GM23248 (cell line): ENCODE measurements around the gene PTH2. TPM values are rescaled to one million over a fixed set of nuclear protein-coding genes. Genes with fewer than 3 reads are reported as not detected.

ENCODE experiments used
- DNase-seq: peaks from one replicate; pipeline ENCODE4 v3.0.0-alpha.2; 2015
- H2AFZ ChIP-seq: fragments of 200-600 bp; sonication (generic); 2 replicates; pipeline ENCODE4 v1.6.1; 2016; ENCODE audit warnings: antibody characterized with exemption
- H3F3A ChIP-seq: fragments of 200-600 bp; sonication (generic); 2 replicates; pipeline ENCODE4 v1.6.1; 2016; ENCODE audit warnings: mild to moderate bottlenecking, antibody characterized with exemption, mixed run types; ENCODE audit not compliant: insufficient read depth
- H3K27ac ChIP-seq: fragments of 200-600 bp; sonication (generic); 2 replicates; pipeline ENCODE4 v1.5.1; 2016; ENCODE audit warnings: mild to moderate bottlenecking
- H3K27me3 ChIP-seq: fragments of 200-600 bp; sonication (generic); replicated peaks from 2 replicates; pipeline ENCODE4 v1.6.1; 2016; ENCODE audit warnings: mild to moderate bottlenecking; ENCODE audit not compliant: insufficient read depth
- H3K36me3 ChIP-seq: fragments of 200-600 bp; sonication (generic); 2 replicates; pipeline ENCODE4 v1.6.1; 2016; ENCODE audit warnings: low read depth, mild to moderate bottlenecking
- H3K4me1 ChIP-seq: fragments of 200-600 bp; sonication (generic); 2 replicates; pipeline ENCODE4 v1.6.1; 2016; ENCODE audit warnings: mild to moderate bottlenecking; ENCODE audit not compliant: insufficient read depth
- H3K4me2 ChIP-seq: fragments of 200-600 bp; sonication (generic); one replicate; pipeline ENCODE4 v1.6.1; 2016; ENCODE audit warnings: mild to moderate bottlenecking; ENCODE audit not compliant: unreplicated experiment
- H3K4me3 ChIP-seq: fragments of 200-600 bp; sonication (generic); 2 replicates; pipeline ENCODE4 v1.5.1; 2016; ENCODE audit warnings: mild to moderate bottlenecking
- H3K79me2 ChIP-seq: fragments of 200-600 bp; sonication (generic); 2 replicates; pipeline ENCODE4 v1.6.1; 2016; ENCODE audit warnings: mild to moderate bottlenecking; ENCODE audit not compliant: insufficient read depth
- H3K9ac ChIP-seq: fragments of 200-600 bp; sonication (generic); 2 replicates; pipeline ENCODE4 v1.6.1; 2016; ENCODE audit warnings: mild to moderate bottlenecking
- H3K9me2 ChIP-seq: fragments of 200-600 bp; sonication (generic); 2 replicates; pipeline ENCODE4 v1.6.1; 2016; ENCODE audit warnings: mixed run types, mild to moderate bottlenecking, moderate library complexity; ENCODE audit not compliant: insufficient read depth
- H3K9me3 ChIP-seq: fragments of 200-600 bp; sonication (generic); one replicate; pipeline ENCODE4 v1.6.1; 2017; ENCODE audit warnings: low read depth
- H4K20me1 ChIP-seq: fragments of 200-600 bp; sonication (generic); 2 replicates; pipeline ENCODE4 v1.6.0; 2016; ENCODE audit not compliant: insufficient read depth
- EZH2 ChIP-seq: fragments of 200-600 bp; sonication (generic); IDR thresholded peaks from 2 replicates; pipeline ENCODE4 v1.6.1; 2018; ENCODE audit warnings: antibody characterized with exemption, mild to moderate bottlenecking; ENCODE audit not compliant: insufficient read depth, poor library complexity, severe bottlenecking
- EZH2phosphoT487 ChIP-seq: fragments of 200-600 bp; sonication (generic); IDR thresholded peaks from 2 replicates; pipeline ENCODE4 v1.6.1; 2018; ENCODE audit warnings: antibody characterized with exemption, moderate library complexity, mild to moderate bottlenecking, low read depth; ENCODE audit not compliant: insufficient read depth
- WGBS, 2 experiments: methylation state at CpG; one replicate each; pipeline ENCODE4 v1.1.6; 2015 to 2017; ENCODE audit warnings: low lambda C conversion rate in 2 of 2, low coverage in 1 of 2; ENCODE audit errors: missing lambda C conversion rate in 2 of 2; 5-methylcytosine and 5-hydroxymethylcytosine counted together
- in situ Hi-C: fragments of 300-500 bp; cut with MboI; formaldehyde crosslinking; loops from 2 replicates; pipeline ENCODE4 v1.15.0; 2020
- polyA plus RNA-seq: library from polyadenylated mRNA; unstranded; fragments of >200 nt; fragmentation: Nextera tagmentation; extraction: Ambion mirVana; gene quantifications from 2 replicates; pipeline ENCODE4 v1.2.1, GENCODE V29; 2016
- total RNA-seq: library from RNA; depleted of rRNA; stranded (reverse); fragments of >200 nt; shearing (Covaris generic); gene quantifications from 2 replicates; pipeline ENCODE4 v1.2.3, GENCODE V29; 2014

The PTH2 gene
- total and polyA plus RNA-seq, 2 experiments from 2014 or later = not detected

DNA sequence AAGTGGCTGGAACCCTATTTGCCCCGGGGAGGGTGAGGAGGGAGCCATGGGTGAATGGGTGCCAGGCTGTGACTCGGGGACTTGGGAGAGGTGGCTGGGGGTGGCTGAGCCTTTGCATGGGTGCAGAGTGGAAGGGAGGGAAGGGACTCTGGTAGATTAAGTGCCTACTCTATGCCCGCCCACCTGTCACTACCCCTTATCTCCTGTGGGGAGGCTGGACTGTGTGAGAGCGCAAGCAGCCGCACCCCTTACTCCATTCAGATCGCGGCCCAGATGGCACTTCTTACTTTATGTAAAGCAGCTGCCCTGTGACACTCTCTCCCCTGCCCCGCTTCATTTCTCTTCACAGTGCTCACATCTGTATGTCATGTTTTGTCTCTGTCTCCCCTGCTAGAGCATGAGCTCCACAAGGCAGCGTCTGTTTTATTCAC, 32.3 kb downstream of the PTH2 start:
- H3K4me1 ChIP-seq = no peaks in the 10 kb centered on the region
- no peak for DNase-seq
- 16 to 18% methylated on average over 9 of the region's 9 CpGs for WGBS, 2 experiments
- in situ Hi-C loops = no loop called here
- no peaks in the 10 kb centered on the region for H3K79me2 ChIP-seq
- no peaks in the 10 kb centered on the region for H3K36me3 ChIP-seq
- no peaks in the 10 kb centered on the region for H4K20me1 ChIP-seq
- H3K27me3 ChIP-seq = peaks cover 8% of the 10 kb centered on the region
- no peak overlapping the region for H2AFZ ChIP-seq
- no peak overlapping the region for H3K4me3 ChIP-seq
- TF ChIP-seq EZH2phosphoT487 = no peak
- TF ChIP-seq EZH2 = no peak
- no peaks in the 10 kb centered on the region for H3K9me2 ChIP-seq
- H3K9ac ChIP-seq = no peak overlapping the region
- no peaks in the 10 kb centered on the region for H3F3A ChIP-seq
- no peaks in the 10 kb centered on the region for H3K9me3 ChIP-seq
- H3K4me2 ChIP-seq = no peak overlapping the region
- H3K27ac ChIP-seq = no peak overlapping the region

DNA sequence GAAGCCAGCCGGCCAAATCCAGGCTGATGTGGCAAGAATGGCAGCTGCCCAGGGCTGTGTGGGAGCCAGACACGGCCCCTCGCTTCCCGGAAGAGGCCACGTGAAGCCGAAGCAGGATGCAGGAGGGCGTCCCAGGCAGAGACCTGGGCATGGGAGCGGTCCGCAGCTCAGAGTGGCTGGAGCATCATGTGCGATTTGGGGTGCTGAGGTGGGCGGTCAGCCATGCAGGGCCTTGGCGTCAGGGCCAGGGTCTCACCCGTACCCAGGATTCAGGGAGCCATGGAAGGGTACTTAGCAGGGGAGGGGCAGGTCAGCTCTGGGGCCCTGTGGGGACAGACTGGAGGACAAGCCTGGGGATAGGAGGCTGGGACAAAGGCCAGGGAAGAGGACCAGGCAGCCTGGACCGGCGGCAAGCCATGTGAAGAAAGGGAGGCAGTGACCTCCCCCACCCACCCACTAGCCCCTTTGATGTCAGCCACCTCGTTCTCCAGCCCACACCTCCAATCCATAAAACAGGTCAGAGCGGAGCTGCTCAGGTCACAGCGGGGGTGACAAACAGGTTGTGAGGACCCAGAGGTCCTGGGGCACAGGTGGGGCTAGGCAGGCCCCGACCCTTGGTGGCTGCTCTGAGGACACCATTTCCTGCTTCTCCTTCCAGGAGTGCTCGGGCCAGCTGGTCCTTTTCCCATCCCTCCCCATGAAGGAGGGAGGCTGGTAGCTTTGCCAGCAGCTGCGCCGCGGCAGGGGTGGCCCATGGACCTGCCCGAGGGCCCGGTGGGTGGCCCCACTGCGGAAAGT, 32.9 kb downstream of the PTH2 start:
- WGBS, 2 experiments = 42 to 45% methylated on average over 26 of the region's 26 CpGs
- no peak for DNase-seq
- Histone ChIP-seq H3K9me3 (no peaks in the 10 kb centered on the region), H4K20me1 (no peaks in the 10 kb centered on the region), H3K36me3 (no peaks in the 10 kb centered on the region), H3K27me3 (peaks cover 8% of the 10 kb centered on the region), H3K9ac (no peak overlapping the region), H3K9me2 (no peaks in the 10 kb centered on the region), H3F3A (no peaks in the 10 kb centered on the region), H3K4me1 (no peaks in the 10 kb centered on the region), H3K4me2 (no peak overlapping the region), H3K79me2 (no peaks in the 10 kb centered on the region), H3K4me3 (no peak overlapping the region), H3K27ac (no peak overlapping the region), H2AFZ (no peak overlapping the region)
- no peak for TF ChIP-seq EZH2phosphoT487
- TF ChIP-seq EZH2 = no peak
- in situ Hi-C loops = no loop called here

DNA sequence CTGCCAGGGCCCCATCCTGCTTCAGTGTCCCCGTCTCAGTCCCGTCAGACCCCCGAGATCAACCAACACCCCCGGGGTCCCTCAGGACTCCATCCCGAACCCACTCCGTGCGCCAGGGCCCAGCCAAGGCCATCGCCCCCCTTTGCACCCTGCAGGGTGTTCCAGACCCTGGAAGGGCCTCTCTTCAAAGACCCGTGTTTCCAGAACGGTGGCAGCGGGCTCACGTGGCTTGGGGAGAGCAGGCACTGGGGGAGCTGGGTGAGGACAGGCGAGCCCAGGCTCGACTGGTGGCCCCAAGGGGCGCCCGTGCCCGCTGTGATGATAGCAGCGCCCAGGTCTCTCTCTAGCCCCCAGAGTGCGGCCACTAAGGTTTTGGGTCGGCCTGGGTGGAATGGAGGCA, 33.8 kb downstream of the PTH2 start:
- 74 to 77% methylated on average over 19 to 20 of the region's 20 CpGs for WGBS, 2 experiments
- H3K4me1 ChIP-seq = no peaks in the 10 kb centered on the region
- DNase-seq = no peak
- peaks cover 8% of the 10 kb centered on the region for H3K27me3 ChIP-seq
- no peaks in the 10 kb centered on the region for H3K9me2 ChIP-seq
- H3K9me3 ChIP-seq = no peaks in the 10 kb centered on the region
- no peaks in the 10 kb centered on the region for H3K36me3 ChIP-seq
- no peaks in the 10 kb centered on the region for H3K79me2 ChIP-seq
- H3K4me3 ChIP-seq = no peak overlapping the region
- no peaks in the 10 kb centered on the region for H3F3A ChIP-seq
- no peak for TF ChIP-seq EZH2
- no peak for TF ChIP-seq EZH2phosphoT487
- in situ Hi-C loops = no loop called here
- no peak overlapping the region for H3K27ac ChIP-seq
- no peak overlapping the region for H2AFZ ChIP-seq
- no peaks in the 10 kb centered on the region for H4K20me1 ChIP-seq
- H3K4me2 ChIP-seq = no peak overlapping the region
- no peak overlapping the region for H3K9ac ChIP-seq

DNA sequence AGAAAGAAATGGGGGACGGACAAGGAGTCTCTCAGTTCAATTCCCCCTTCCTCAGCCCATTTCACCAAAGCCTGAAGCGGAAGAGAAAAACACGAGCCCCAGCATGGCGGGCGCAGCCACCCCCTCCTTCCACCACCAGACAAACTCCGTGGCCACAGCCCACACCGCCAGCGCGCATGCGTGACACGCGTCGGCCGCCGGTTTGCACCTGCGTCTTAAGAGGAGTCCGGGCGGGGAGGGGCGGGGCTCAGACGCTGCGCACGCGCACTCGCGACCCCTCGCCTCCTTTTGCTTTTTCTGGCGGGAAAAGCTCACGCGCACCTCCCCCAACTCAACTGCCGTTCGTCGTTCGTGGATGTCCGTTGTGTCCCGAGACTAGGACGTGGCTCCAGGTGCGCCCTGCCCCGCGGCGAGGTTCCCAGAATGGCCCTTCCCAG, 35.3 kb downstream of the PTH2 start, which contains the start of gene KASH5:
Gene KASH5 (plus strand): TSS at position 314 of the 437 bp plus-strand sequence. CDS start 2,635 bp downstream, outside the sequence.
- TF ChIP-seq EZH2 (no peak), EZH2phosphoT487 (no peak)
- Histone ChIP-seq H3K79me2 (no peaks in the 10 kb centered on the region), H3K9me3 (no peaks in the 10 kb centered on the region), H3K9me2 (no peaks in the 10 kb centered on the region), H2AFZ (no peak within 1 kb of the TSS), H3K4me3 (no peak within 1 kb of the TSS), H3K27me3 (peaks cover 8% of the 10 kb centered on the region), H3K27ac (no peak within 1 kb of the TSS), H3K4me2 (no peak within 1 kb of the TSS), H3K9ac (no peak within 1 kb of the TSS), H4K20me1 (no peaks in the 10 kb centered on the region), H3K36me3 (no peaks in the 10 kb centered on the region), H3K4me1 (no peaks in the 10 kb centered on the region), H3F3A (no peaks in the 10 kb centered on the region)
- in situ Hi-C loops = no loop called here
- DNase-seq = no peak
- 64 to 72% methylated on average over 20 to 40 of the region's 40 CpGs for WGBS, 2 experiments
